WERI-Rb-1 (cell line): Measurements from ENCODE around the gene ZG16B.

Experiments
- DNase-seq: peaks from one replicate; pipeline ENCODE4 v3.0.0-alpha.2; 2020
- H3K27ac ChIP-seq: fragments of 250-450 bp; sonication (Bioruptor Pico); 2 replicates; pipeline ENCODE4 v1.5.1; 2020; ENCODE audit warnings: mild to moderate bottlenecking, moderate library complexity
- H3K27me3 ChIP-seq: fragments of 250-450 bp; sonication (Bioruptor Pico); 2 replicates; pipeline ENCODE4 v1.5.1; 2021; ENCODE audit warnings: mild to moderate bottlenecking, low read depth, moderate library complexity; ENCODE audit not compliant: insufficient read depth, severe bottlenecking
- H3K36me3 ChIP-seq: fragments of 250-450 bp; sonication (Bioruptor Pico); 2 replicates; pipeline ENCODE4 v1.5.1; 2020; ENCODE audit warnings: mild to moderate bottlenecking, moderate library complexity
- H3K4me3 ChIP-seq: 2 replicates; pipeline ENCODE4 v1.5.1; 2011; ENCODE audit warnings: low read depth, mild to moderate bottlenecking, control low read depth, low read length
- H3K9me3 ChIP-seq: fragments of 250-450 bp; sonication (Bioruptor Pico); 2 replicates; pipeline ENCODE4 v1.5.1; 2021; ENCODE audit warnings: mild to moderate bottlenecking, moderate library complexity; ENCODE audit not compliant: severe bottlenecking
- CTCF ChIP-seq: IDR thresholded peaks from 2 replicates; pipeline ENCODE4 v1.5.1; 2011; ENCODE audit warnings: low read depth, mild to moderate bottlenecking, control low read depth, inconsistent platforms, low read length

ZG16B gene

DNA sequence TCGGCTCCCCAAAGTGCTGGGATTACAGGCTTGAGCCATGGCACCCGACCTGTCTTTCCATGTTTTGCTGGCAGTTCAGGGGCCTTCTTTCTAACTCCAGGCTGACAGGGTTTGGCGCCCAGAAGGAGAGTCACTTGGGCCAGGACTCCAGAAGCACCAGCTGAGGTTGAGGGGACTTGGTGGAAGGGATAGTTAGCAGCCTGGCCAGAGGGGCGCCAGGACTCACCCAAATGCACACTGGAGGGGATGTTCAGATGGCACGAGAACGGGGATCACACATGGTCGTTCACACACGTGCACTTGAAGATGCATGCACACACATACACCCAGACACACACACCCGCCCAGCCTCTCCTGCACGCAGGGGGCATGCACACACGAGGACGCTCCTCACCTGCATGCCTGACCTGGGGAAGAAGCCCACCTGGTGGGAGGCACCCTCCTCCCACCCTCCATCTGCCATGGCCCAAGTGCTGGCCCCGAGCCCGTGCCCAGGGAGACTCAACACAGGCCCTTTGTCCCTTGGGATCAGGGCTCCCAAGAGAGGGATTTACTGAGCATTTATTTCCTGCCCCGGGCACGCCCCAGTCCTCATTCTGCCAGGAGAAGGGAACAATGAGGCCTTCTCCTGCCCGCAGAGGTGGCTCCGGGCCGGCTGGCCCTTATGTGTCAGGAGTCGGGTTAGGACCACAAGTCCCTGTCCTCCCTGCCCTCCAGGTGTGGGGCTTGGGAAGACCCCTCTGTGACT is 15.4 kb upstream of the ZG16B start:
- no peak for TF ChIP-seq CTCF
- H3K36me3 ChIP-seq: no peaks in the 10 kb centered on the region
- no peaks in the 10 kb centered on the region for H3K9me3 ChIP-seq
- DNase-seq: no peak
- no peak overlapping the region for H3K4me3 ChIP-seq
- H3K27ac ChIP-seq: no peak overlapping the region
- H3K27me3 ChIP-seq: no peaks in the 10 kb centered on the region

DNA sequence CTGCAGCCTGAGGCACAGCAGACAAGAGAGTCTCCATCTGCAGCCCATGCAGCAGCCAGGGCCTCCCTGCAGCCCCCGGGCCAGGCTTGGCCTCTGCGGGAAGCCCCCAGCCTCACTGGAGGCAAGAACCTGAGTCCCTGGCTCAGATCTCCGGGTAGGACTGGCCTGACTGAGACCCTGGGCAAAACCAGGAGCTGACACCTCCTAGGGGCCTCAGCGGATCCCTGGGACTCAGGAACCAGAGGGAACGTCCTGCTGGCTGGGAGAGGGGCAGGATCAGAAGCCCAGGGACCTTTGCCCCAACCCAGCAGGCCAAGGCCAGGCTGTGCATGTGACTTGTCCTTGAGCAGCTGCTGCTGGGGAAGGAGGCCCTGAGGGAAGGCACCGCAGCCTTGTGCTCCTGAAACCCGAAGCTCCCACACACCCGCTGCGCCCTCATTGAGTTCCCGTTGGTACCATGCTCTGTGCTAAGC is 14.8 kb upstream of the ZG16B start:
- no peaks in the 10 kb centered on the region for H3K9me3 ChIP-seq
- H3K27me3 ChIP-seq: no peaks in the 10 kb centered on the region
- H3K27ac ChIP-seq: no peak overlapping the region
- no peak overlapping the region for H3K4me3 ChIP-seq
- no peak for TF ChIP-seq CTCF
- DNase-seq: no peak
- no peaks in the 10 kb centered on the region for H3K36me3 ChIP-seq

- Histone ChIP-seq H3K27ac (no peak within 1 kb of the TSS), H3K4me3 (no peak within 1 kb of the TSS)
Observed at GRCh38 chr16:2816751-2817339, 13.3 kb upstream of the ZG16B start, which contains the start of gene PRSS21. TSS of gene PRSS21 (plus strand) at chr16:2817237. CDS start at chr16:2817269, 32 bp downstream.

GRCh38 chr16:2817340-2818271 is 12.5 kb upstream of the ZG16B start:
- no peak for TF ChIP-seq CTCF
- Histone ChIP-seq H3K27ac (no peak overlapping the region), H3K27me3 (no peaks in the 10 kb centered on the region), H3K9me3 (no peaks in the 10 kb centered on the region), H3K36me3 (no peaks in the 10 kb centered on the region), H3K4me3 (no peak overlapping the region)
- DNase-seq: peak; percentile 3

More at GRCh38 chr16:2816751-2817339, 13.3 kb upstream of the ZG16B start, which contains the start of gene PRSS21:
- DNase-seq: no peak
- no peak for TF ChIP-seq CTCF
- no peaks in the 10 kb centered on the region for H3K36me3 ChIP-seq
- H3K27me3 ChIP-seq: no peaks in the 10 kb centered on the region
- no peaks in the 10 kb centered on the region for H3K9me3 ChIP-seq

DNA sequence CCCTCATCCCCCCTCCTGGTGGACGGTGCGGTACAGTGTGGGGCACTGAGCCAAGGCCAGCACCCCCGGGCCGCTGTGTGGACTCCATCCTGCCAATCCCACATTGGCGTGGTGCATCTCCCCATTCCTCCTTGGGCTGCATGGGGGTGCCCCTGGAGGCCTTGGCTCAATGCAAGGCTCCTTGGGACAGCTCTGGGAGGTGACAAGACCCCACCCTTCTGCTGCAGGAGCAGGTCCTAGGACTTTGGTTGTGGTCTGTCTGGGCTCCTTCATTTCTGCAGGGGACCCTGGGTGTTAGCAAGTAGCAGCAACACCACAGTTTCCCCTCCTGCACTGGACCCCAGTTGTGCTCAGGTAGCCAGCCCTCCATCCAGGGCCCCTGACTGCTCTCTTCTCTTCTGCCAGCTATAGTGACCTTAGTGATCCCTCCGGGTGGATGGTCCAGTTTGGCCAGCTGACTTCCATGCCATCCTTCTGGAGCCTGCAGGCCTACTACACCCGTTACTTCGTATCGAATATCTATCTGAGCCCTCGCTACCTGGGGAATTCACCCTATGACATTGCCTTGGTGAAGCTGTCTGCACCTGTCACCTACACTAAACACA is 11.7 kb upstream of the ZG16B start:
- Histone ChIP-seq H3K27ac (no peak overlapping the region), H3K27me3 (no peaks in the 10 kb centered on the region), H3K9me3 (no peaks in the 10 kb centered on the region), H3K4me3 (no peak overlapping the region), H3K36me3 (no peaks in the 10 kb centered on the region)
- no peak for TF ChIP-seq CTCF
- DNase-seq: no peak
